ENCODE data around the gene HMCN1.
"Not testable (repeated sequence)": the region's sequence is repeated elsewhere in the genome, so short reads cannot be mapped to it uniquely, and the experiment has no call there.

Gene HMCN1

DNA sequence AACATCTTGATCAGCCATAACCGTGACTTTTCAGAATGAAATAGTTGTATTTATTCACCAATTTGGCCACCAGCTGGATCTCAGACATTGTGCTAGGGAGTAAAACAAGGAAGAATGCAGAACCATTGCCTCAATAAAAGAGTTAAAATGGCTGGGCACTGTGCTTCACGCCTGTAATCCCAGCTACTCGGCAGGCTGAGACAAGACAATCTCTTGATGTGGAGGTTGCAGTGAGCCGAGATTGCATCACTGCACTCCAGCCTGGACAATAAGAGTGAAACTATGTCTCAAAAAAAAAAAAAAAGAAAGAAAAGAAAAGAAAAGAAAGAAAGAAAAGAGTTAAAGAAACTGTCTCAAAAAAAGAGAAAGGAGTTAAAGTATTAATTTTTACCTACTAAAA lies 441.4 kb downstream of the HMCN1 start:
- no peak for DNase-seq

DNA sequence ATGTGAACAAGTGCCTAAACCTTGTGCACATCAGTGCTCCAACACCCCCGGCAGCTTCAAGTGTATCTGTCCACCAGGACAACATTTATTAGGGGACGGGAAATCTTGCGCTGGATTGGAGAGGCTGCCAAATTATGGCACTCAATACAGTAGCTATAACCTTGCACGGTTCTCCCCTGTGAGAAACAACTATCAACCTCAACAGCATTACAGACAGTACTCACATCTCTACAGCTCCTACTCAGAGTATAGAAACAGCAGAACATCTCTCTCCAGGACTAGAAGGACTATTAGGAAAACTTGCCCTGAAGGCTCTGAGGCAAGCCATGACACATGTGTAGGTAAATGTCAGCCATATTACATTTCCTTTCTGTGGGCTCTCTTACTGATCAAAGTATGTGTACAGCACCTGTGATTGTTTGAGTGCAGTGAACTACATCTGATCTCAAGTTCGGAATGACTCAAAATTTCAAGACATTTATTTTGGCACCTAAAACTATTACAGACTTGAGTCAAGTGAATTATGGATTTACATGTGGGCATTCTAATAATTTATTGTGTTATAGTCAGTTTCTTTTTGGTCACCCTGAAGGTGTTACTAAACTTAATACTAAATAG lies 444.3 kb downstream of the HMCN1 start:
- DNase-seq, result no peak

DNA sequence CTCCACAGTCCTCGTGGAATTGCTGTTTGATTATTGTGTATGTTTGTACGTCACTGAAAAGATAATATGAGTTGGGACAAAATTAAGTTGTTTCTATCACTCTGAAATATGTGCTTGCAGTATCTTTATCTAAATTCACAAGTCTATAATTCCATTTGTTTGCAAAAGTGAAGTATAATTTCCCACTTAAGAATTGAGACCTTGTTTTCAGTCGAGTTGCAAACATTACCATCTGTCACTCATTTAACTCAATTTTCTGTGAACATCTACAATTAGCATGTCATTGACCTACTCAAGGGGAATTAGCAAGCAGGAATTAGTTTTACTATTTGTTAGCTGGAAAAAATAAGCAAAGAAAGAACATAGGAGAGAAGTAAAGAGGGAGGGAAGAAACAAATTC lies 445.0 kb downstream of the HMCN1 start:
- DNase-seq, result no peak

DNA sequence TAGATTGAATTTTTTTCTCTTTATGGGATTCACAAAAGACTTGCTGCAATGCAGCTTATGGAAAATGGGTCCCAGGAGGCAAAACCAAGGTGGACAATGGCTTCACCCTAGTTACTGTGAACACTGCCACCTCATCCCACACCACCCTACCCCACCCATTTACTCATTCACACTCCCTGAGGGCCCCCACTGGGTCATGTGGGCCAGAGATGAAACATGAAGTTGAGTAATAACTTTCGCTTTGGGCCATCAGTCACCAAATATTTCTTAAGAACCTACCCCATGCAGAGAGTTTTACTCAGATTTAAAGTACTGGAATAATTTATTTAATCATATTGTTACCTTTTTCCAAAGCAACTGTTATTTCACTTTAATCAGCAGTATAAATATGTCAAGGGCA lies 449.0 kb downstream of the HMCN1 start:
- no peak for DNase-seq

DNA sequence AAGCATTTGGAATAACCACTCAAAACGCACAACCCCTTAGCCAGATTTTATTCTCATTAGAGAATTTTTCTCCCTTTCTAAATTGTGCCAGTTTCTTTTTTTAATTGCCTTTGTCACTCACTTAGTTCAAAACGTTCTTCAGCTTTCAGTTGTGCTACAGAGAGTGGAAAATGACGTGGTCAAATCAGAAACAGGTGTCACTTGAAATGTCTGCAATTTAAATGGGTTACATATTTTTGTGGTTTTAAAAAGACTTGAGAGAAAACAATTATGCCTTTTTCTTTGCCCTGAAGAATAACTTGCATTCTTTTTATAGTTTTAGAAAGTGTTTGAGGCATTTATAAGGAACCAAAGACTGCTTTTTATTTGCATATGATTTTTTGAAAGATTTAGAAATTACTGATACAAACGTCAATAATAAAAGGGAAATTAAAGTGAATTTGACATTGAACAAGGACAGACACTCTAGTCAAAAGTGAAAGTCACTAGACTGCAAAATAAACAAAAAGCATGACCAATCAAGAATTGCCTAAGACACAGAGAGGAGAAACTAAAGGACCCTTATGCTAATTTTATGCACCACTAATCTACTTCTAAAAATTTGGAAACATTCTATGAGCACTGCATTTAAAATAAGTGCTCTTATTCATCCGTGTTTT lies 449.9 kb downstream of the HMCN1 start:
- no peak for DNase-seq

DNA sequence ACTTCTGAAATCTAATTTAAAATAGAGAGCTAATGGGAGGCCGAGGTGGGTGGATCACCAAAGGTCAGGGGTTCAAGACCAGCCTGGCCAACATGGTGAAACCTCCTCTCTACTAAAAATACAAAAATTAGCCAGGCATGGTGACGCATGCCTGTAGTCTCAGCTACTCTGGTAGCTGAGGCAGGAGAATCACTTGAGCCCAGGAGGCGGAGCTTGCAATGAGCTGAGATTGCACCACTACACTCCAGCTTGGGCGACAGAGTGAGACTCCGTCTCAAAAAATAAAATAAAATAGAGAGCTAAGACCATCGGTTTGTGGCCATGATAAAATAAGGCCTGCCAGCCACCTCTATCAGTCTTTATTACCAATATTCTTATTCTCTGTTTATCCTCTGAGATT lies 452.1 kb downstream of the HMCN1 start:
- DNase-seq, result not testable (repeated sequence)

DNA sequence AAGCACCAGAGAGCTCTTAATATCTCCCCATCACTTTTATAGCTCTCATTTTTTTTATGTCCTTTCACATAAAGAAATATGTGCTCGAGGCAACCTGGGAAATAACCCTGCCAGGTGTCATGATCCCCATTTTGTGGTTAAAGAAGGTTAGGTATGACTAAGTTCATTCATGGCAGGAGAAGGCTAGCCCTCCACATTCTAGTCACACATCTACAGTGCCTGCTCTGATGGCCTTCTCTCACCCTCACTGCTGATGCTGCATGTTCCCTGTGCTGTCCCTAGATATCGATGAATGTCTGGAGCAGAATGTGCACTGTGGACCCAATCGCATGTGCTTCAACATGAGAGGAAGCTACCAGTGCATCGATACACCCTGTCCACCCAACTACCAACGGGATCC lies 453.4 kb downstream of the HMCN1 start:
- DNase-seq, result no peak

DNA sequence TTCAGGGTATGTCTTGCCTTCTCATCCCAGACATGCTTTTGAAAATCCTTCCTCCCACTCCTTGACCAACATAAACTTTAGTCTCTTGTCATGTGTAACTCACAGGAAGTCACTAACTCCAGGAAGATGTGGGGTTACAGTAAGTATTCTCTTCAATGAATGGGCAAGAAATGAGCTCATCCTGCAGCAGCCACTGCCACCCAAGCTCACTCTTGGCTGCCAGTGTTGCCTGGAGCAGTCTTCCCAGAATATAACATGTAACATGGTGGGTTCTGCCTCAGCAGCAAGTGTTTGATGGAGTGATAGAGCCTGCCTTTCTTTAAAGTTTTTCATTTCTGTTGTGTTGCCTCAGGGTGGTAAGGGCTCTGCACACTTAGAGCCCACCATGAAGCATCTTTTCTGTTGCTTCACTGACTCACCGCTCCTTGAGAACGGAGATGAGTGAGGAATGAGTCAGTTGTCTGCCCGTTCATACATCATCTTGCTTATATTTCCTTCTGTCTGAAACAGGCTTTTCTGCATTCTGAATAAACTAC lies 453.9 kb downstream of the HMCN1 start:
- DNase-seq, result no peak

DNA sequence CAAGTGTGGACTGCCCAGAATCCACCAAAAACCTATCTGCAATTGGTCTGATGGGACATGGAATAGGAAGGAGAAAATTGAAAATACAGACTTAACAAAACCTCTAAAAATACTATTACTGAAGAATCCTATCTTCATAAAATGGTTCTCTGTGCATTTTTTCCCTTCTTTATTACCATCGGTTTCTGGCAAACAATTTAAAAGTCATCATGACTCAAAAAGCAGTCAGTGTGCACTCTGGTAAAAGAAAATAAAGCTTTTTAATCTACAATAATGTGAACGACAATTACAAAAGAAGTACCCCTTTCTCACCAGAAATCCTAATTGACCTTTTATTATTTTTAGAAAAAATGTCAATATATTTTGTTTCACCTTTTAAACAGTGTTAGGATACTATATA lies 454.5 kb downstream of the HMCN1 start:
- DNase-seq, result no peak

DNA sequence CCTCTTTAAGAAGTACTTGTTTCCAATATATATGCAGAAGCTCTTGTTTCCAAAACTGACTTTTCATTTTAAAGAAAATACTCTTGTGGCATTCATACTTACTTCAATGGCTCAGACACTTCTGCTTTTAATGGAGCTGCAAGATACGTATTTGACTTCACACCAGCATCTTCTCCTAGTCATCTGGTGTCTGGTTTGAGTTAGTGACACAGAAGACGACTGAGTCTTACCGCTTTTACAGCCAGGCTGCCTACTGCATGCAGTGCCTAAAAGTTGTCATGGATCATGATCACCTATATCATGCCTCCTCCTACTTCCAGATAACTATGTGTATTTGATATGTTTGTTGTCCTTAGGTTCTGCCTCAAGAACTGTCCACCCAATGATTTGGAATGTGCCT lies 455.0 kb downstream of the HMCN1 start:
- DNase-seq, result no peak

DNA sequence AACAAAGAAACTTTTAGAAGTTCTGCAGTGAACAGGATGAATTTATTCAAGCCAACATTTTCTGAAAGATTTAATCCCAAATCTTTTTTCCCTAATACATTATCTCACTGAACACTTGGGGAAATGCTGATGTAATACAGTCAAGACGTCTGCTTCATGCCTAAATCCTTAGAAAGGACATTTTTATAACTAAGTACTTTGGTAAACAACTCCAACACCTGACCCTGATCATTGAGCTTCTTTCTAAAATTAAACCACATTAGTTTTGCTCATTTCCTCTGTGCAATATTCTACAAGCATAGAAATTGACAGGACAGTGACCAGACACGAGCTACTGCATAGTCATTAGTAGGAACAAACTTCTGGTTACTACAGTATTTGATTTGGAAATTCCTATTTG lies 457.3 kb downstream of the HMCN1 start:
- DNase-seq, result no peak

DNA sequence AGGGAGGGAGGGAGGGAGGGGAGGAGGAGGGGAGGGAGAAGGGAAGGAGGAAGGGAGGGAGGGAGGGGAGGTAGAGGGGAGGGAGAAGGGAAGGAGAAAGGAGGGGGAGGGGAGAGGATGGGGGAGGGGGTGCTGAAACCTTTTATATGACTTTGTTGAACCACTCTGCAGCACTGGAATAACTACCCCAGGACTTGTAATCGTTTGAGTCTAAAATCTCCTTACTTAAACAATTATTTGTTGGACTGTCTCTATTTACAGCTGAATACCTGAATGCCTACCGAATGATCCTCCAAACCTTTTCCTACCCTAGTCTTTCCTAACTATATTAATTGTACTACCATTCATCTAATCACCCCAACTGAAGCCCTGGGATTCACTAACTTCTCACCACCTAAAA lies 459.0 kb downstream of the HMCN1 start:
- no peak for DNase-seq

DNA sequence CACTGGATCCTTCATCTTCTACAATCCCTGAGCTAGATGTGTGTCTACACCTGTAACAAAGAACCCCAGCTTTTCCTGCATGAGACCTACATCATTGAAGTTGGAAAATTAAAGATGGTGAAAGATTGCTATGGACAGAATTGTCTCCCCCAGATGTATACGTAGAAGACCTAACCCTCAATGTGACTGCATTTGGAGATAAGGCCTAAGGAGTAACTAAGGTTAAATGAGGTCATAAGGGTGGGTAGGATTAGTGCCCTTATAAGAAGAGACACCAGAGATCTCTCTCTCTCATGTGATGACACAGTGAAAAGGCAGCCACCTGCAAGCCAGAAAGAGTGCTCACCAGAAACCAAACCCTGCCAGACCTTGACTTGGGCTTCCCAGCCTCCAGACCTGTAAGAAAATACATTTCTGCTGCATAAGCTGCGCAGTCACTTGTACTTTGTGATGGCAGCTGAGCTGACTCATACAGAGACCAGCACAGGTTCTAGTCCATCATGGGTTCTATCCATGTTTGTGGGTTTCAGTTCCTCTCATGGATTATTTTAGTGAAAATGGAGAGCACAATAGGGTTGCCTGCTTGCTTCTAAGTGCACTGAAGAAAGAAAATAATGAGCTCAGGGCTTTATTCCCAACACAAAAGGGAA lies 460.0 kb downstream of the HMCN1 start:
- DNase-seq, result no peak

DNA sequence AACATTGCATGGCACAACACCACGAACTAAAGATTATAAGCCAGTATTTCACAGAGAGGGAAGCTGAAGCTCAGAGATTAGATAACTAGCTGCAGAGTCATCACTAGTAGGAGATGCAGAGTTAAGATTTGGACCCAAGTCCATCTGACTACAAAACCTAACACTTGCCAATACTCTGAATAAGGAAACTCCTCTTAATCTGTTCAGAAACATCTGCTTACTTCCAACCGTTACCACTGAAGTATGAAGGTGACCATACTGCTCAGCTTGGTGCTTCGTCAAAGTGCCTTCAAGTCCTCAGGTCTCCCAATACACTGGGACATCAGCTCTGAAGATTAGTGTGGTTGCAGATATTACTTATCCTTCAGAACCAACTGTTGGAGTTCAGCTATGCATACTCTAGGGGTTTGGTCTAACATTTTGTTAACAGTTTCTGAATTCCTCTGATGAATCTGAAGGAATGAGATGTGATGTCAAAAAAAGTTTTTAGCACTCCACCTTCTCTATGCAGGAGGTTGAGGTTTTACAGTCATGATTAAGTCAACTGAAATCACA lies 461.3 kb downstream of the HMCN1 start:
- DNase-seq, result no peak

DNA sequence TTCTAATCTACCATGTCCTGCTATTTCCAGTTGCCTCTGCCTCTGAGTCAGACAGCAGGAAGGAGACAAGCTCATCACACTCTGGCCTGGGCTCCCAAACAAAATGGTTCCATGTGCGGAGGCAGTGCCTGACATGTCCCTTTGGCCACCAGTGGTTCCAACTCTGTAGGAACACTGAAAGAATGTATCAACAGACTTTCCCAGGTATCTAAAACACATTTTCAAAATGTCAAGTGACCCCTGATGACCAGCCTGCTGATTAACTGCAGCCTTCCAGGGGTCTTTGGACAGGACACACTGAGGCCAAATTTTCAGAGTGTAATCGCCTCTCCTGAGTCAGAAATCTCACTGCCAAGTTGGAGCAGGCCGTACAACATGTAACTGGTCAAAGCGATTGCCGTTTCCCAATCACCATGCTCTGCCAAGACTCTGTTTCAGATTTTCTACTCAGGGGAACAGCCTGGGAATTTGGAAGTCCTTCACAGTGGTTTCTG lies 468.1 kb downstream of the HMCN1 start:
- no peak for DNase-seq

DNA sequence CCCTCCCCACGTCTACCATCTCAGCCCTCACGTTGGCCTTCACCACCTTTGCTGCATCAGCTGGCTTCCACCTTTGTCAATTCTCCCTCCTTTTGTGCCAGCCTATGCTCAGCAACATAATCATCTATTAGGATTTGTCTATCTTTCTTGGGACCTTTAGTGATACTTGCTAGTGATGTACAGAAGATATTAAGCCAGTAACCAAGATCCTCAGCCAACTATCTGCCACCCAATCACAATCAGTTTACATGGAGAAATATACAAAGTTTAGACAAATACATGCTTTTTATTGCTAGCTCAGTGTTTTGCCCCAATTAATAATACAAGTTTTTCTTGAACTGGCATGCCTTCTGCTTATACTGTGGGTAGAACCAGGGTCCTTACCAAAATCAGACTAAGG lies 468.6 kb downstream of the HMCN1 start:
- no peak for DNase-seq

DNA sequence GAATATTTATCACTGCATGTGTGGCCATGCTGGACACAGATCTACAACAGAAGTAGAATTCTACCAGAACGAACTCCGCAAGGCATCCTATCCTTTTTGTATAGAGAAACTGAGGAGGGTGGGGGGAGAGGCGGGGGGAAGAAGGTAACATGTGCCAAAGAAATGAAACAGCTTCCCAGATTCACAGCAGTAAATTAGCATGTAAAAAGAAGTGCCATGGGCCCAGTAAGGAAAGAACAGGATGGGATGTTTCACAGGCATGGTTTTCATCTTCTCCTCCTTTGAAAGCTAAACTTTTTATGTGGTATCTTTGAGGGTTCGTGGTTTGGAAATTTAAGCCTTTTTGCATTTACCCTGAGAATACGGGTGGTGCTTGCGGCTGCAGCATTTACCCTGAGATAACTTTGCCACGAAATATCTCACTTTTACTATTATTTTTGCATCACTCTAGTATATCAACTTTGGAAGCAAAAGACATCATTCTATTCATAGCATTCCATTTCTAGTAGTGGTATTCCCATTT lies 471.9 kb downstream of the HMCN1 start:
- no peak for DNase-seq

DNA sequence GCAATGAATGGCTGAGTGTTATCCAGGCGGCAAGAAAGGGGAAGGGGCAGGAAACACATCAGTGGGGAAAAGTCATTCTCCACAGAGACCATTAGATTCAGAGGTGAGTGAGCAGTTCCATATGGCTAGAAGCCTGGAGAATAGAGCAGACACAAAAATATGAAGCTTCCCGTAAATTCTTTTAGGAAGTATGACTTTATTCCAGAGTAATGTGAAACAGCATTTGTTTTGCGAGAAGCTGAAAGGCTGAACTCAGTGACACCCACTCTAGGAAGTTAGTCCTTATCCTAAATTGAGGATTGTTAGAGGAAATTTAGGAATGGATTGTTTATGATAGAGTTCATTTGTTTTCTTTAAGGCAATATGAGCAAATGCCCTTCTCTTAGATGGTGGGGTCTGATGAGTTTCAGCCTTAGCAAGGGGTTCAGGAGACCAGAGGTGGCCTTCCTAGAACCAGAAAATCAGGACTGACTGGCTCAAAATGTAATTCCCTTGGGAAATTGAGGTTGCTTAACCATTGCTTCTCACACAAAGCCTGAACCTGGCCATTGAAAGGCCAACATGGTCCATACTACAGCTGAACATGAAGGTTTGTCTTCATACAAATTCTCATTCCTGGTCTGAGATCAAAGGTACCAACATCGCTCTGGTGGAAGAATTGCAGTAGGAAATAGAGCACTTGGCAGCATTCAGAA lies 473.3 kb downstream of the HMCN1 start:
- DNase-seq, result no peak

DNA sequence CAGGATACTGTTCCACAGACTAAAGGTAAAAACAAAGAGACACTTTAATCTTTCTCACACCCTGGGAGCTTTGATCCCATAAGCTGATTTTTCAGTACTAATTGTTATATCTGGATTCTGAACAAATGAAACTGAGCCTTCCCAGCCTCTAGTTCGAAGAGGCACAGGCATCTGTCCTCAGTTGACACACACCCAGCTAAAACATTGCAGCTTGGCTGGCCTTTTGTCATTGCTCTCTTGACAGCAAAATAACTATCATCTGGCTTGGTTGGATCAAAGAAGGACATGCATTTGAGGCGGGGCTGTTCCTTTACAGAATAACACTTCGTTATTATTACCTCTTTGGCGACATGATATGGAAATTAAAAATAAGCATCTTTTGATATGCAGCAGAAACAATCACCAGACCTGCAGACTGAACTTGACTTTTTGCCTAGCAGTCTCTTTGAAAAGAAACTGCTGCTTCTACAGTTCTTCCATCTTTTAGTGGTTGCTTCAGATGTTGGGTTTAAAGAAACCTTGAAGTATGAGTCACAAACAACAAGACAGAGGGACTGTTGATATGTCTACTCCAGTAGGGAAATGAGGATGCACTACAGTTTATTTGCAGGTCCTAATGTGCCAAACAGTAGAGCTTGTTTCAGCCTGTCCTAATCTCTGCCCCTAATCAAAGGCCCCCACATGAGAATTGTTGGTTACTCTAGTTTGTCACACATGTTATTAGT lies 474.4 kb downstream of the HMCN1 start:
- DNase-seq, result no peak

DNA sequence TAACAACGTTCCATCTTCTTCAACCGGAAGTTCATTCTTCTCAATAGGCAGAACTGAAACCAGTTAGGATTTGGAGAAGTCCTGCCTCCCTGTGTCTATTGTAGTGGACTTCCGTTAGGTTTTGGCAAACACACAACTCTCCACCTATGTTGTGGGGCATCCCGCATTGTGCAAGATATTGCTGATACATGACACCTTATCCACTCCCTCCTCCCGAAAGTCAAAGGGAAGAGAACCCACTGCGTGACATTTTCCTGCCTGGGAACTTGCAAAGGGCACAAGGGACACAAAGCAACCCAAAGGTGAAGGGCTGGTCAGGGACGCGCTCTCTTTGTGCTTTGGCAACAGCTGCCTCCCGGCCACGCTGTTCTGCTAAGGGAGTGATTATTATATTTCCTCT lies 476.1 kb downstream of the HMCN1 start:
- DNase-seq, result no peak

DNA sequence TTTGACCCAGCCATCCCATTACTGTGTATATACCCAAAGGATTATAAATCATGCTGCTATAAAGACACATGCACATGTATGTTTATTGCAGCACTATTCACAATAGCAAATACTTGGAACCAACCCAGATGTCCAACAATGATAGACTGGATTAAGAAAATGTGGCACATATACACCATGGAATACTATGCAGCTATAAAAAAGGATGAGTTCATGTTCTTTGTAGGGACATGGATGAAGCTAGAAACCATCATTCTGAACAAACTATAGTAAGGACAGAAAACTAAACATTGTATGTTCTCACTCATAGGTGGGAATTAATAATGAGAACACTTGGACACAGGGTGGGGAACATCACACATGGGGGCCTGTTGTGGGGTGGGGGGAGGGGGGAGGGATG lies 477.4 kb downstream of the HMCN1 start:
- not testable (repeated sequence) for DNase-seq

DNA sequence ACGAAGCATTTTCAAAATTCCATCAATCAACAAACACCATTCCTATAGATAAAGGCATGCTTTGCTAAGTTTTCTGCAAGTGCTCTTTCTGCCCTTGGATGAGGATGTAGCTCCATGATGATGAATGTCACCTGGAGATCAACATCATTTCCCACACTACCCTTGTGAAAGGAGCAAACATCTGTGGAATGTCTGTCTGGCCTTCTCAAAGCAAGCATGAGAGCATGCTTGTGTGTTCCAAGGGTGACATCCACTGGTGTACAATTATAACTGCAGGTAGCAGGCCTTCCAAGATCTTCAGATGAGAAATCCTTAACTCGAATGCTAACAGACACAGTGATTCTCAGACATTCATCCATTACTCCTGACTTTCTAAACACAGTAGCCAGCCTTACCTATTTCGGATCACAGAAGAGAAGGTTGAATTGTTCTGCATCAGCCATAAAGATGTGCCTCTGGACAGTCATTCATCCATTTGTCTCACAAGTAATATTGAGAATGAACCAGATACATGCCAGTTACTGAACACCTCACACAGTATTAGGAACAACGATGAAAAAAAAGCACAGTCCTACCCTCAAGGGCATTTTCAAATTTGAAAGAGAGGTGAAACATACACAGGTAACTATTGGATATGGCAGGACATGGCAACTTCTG lies 478.5 kb downstream of the HMCN1 start:
- no peak for DNase-seq
